Spleen (tissue), 7 donors: Measurements from ENCODE around the gene PPME1.

Experiments used
- CTCF ChIP-seq, 11 experiments: fragments of 200-600 bp in 7 of 11; fragments of 450-650 bp in 4 of 11; sonication (generic) in 4 of 11; IDR thresholded peaks in 8 of 11; conservative IDR thresholded peaks in 3 of 11; 1 replicate in 7 of 11; 2 replicates in 4 of 11; pipeline versions ENCODE4 v1.4.0 to v1.8.0; 2016 to 2021; ENCODE audit warnings: antibody characterized with exemption in 11 of 11, inconsistent platforms in 4 of 11, mild to moderate bottlenecking in 1 of 11
- POLR2A ChIP-seq, 3 donors: fragments of 450-650 bp; IDR thresholded peaks; one replicate each; pipeline ENCODE4 v1.5.1; 2017; ENCODE audit warnings: antibody characterized with exemption in 3 of 3, mild to moderate bottlenecking in 1 of 3
- donor health status: DM: no; HTN: no; CAD: no; lungs with moderate emphysema.
- donor health status: DM: no; HTN: no; CAD: no.
- donor health status: DM: no; HTN: no; CAD: no.

GRCh38 chr11:74182635-74183034, 11.5 kb downstream of the PPME1 start:
- TF ChIP-seq CTCF (IDR thresholded peaks at IDR 0.05 in 8 of 11, conservative IDR thresholded peaks at IDR 0.05 in 3 of 11) (no peak), POLR2A (IDR thresholded peaks at IDR 0.05) (no peak)
